NCI-H128 (cell line): ENCODE data around the gene GMPPA.

ENCODE experiments used
- DNase-seq: peaks from one replicate; lab custom pipeline; 2025; ENCODE audit not compliant: unreplicated experiment; lab: John Stamatoyannopoulos, UW

Gene GMPPA

DNA sequence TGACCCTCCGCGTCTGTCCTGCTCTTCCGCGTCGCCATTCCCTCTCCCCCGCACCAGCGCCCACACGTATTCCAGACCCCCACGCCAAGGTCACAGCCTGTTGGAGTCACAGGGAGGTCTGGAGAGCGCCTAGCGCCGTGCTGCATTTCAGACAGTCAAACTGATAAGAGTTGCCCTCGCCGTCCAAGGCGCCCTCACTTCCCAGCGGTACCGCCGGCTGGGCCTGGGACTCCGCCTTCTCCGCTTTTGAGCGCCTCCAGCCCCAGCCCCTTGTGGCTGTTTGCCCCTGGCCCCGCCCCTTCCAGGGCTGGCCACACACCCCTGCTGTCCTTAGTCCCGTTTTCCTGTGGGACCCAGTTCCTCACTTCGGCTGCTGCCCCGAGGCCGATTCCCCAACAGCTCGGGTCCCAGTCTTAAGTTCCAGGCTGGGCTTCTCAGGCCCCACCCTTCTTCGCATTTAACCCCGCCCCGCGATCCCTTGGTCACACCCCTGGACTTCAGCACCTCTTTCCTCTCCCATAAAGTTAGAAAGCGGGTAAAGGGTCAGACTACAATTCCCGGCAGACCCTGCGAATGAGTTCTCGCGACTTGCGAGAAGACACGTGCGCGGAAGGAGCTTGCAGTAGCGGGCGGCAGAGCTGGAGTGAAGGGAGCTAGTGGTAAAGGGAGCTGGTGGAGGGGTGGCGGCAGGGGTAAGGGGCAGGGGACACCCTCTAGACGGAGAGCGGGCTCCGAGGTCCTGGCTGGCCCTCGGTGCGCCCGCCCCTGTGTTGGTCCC is at the start of gene GMPPA:
Gene GMPPA (plus strand): TSS at position 612 of the 778 bp plus-strand sequence. CDS start 1,085 bp downstream, outside the sequence.
- peak; percentile 86 for DNase-seq

DNA sequence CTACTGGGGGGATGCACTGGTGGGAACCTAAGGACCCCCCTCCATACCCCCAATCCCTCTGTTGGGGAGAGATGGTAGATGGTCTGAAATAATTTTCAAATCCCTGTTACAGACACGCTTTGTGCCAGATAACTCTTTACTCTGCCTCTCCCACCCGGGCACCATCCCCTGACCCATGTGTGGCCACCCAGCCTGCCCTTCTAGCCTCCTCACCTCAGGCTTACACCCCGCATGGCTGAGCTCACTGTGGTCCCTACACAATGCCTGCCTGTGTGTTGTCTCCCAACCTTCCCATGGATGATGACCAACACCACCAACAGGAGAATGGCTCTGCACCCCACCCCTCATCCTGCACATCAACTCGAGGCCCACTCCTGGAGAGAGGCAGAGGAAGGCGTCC is 49.1 kb upstream of the GMPPA start:
- no peak for DNase-seq

DNA sequence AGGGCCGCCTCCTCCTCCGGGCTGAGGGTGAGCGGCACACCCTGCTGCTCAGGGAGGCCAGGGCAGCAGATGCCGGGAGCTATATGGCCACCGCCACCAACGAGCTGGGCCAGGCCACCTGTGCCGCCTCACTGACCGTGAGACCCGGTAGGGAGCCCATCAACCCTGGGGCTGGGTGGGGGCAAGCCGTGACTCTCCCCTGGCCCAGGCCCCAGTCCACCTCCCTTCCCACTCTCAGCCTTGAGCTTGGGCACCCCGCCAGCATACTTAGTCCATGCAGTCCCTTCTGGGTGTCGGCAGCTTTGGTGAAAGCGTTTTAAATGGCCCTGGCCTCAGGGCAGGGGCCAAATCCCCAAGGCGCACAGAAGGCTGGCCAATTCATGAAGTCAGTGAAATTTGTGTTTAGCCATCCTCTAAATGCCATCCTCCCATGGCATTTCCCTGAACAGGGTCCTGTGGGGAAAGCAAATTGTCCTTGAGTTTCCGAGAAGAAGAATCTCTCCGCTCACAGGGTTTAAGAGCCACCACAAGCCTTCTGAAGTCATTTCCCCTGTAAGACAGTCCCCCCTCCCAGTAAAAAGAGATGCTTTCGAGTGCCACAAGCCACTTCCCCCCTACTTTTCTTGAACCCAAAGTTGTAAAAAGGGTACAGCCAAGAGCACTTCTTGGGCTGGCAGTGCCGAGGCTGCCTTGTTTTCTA is 46.9 kb upstream of the GMPPA start:
- no peak for DNase-seq

DNA sequence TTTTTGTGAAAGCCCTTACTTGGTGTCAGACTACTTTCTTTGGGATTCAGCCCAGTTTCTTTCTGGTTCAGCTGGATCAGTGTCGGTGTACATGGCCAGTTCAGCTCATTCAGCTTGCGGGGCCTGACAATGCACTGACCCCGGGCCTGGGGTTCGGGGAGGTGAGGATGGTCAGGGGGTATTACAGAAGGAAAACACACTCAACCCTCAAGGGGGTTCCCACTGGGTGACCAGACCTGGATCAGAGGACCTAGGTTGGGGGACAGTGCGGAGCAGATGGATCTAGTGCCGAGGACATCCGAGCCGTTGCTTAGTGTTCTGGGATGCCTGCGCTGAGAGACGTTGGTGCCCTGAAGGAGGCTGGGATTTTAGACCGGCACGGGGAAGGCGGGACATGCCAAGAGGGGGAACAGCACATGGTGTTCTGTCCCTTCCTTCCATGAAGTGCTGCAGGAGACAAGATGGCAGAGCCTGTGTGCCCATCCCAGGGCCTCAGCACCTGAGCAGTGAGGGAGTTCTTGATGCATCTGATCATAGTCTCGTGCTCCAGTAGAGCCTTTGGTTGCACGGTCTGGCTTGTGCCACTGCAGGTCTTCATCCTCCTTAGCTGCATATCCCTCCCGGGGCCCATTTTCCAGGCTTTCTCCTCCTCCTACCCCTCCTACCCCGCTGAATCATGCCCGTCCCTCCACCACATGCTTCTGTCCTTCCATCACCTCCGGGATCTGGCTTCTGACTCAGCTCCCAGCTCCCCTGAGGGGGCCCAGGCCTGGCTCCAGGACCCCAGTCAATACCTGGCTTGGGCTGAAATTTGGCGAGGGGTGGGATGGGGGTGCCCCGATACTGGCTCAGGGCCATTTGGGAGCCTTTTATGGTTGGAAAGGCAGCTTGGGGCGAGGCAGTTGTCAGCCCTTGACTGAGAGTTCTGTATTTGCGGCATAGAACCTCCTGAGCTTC is 46.1 kb upstream of the GMPPA start:
- no peak for DNase-seq

DNA sequence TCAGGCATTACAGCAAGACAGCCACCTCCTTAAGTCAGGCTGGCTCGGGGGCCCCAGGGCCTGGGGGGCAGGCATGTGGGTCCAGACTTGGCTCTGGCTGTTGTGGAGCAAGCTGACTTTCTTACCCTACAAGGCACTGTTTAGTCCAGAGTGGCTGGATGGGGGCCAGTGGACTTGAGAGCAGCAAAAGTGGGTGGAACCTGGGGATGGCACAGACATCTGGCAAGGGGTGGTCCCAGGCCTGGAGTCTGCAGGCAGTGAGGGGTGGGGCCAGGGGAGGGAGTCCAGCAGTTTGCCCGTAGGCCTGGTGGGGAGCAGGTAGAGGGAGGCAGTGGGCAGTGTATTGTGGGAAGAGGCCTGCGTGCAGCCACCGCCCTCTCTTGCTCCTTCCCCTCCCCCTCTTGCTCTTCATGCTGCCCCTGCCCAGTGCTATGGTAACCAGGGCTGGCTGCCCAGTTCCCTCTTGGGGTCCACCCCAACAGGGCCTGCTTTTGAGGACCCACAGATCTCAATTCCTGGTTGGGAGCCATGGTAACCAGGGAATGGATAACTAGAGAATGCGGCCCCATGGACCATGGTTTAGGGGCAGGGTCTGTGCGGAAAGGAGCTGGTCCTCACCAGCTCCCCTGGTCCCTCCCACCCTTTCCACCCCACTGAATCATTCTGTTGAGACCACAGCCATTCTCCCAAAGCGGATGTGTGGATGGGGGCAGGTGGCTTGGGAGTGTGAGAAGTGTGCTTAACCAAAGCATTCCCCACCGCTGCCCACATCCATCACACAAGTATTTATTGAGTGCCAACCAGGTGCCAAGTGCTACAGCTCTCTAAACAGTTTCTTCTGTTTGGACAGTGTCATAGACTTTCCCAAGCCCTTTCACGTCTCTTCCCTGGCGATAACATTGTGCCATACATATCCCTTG is 44.8 kb upstream of the GMPPA start:
- DNase-seq: no peak

DNA sequence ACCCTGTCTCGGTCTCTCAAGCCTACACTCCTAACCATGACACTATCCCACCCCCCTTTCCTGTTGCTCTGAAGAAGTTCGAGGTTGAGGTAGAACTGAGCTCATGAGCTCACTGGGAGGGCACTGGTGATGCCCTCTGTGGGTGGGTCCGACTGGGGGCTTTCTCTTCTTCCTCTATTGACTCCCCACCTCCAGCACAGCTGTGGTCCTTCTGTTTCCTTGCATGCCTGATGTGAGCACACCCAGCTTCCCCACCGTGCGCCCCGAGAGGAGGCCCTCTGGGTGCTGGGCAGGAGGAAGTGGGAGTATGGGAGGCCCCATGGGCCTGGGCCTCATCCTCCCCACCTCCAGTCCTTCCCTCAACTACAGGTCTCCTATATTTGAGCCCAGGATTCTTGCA is 43.1 kb upstream of the GMPPA start:
- no peak for DNase-seq

DNA sequence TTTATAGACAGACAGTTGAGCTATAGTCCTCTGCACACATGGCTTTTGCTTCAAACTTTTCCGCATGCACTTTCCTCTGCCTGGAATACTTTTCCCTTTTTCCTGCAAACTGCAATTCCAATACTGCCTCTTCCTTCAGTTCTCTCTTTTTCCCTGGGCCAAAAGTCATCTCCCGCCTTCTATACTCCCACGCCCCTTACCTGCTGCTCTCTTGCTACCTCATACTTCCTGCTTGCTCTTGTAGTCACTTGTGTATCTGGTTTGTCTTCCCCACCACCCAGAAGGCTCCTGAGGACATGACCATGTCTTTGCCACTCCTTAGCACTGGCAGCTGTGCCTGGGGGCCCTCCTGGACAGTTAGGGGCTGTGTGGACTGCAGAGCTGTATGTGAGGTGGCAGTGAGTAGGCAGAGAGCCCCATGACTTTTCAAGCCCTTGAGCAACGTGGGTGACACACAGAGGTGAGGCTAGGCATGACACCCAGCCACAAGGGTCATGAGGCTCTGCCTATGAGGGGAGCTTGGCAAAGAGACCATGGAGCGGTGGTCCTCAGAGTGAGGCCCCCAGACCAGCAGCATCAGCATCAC is 40.8 kb upstream of the GMPPA start:
- no peak for DNase-seq

DNA sequence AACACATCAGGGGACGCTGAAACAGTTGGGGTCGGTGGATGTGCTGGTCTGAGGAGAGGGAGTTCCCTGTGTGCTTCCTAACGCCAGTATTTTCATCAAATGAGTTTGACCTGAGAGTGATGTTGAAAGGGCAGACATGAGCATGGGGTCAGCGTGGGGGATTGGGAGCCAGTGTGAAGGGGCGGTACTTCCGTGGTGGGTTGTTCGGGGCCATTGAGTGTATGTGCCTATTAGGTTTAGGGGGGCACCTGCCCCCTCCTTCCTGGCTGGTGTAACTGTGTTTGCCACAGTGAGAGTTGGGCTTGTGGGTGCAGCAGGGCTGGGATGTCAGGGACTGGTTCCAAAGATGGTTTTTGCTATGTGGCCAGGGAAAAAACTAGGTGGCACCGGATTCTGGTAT is 39.7 kb upstream of the GMPPA start:
- no peak for DNase-seq

DNA sequence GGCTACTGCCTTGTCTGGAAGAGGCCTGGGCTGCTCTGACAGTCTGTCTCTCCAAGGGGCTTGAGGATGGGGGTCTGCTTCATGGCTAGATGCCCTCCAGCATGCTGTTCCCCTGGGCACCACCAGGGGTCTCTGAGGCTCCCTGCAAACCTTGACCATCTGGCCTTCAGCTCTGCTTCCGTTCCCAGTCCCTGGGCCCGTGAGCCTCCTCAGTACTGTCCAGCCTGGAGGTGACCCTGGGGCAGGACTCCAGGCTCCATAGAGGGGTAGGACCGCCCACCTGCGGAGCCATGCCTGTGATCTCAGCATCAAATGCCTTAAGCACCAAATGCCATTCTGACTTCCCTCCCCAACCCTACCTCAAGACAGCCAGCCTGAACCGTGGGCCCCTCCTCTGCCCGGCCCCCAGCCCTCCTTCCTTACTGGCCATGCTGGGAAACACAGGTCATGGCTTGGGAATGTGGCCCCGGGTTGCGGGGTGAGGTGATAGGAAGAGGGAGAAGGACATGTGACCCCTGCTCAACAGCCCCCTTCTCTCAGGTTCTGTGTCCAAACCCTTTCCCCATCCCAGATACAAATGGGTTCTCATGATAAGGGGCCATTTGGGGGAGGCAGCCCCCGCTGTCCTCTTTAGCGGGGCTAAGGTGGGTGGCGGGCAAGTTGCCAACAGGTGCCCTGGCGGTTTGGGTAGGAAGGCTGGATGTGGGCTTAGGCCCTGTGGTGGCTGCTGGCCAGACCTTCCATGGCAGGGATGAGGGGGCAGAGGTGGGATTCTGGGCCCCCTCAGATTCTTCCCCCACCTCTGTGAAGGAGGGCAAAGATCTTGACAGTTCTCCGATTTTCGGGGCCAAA is 39.0 kb upstream of the GMPPA start:
- no peak for DNase-seq

DNA sequence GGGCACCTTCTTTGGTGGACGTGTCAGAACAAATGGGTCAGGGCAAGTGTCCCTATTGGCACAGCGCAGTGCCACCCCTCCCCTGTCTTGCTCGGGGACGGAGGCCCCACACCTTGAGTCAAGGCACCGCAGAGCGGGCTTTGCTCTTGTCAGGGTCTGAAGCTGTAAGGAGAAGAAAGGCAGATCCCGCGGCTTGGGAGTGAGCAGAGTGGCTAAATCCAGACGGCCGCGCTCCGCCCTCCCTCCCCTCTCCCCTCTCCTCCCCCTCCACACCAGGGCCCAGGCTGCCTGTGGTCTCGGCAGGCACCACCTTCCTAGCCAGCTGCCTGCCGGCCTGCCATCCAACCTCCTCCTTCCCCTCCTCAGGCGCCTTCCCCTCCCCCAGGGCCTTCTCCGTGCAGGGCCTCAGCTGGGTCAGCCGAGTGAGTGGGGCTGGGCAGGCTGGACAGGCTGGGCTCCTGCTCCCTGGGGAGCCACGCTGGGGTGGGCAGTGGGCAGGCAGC is 38.2 kb upstream of the GMPPA start:
- DNase-seq: no peak

DNA sequence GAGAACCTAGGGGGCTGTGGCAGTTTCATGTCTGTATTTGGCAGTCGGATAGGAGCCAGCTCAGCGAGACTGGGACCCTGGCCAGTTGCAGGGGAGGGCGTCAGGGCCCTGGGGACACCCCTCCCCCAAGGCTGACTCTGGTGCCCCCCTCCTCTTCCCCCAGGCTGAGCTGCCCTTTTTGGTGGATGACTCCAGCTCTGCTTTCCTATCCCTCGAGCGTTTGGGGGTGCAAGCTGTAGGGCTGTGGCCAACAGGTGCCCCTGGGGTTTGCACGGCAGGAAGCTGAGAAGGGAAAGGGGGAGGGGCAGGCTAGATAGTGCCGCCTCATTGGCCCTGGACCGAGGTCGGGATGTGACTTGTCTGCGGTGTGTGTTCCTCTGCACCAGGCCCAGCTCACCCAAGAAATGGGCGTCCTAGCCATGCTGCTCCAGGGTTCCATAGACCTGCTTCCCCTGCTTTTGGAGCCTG is 37.6 kb upstream of the GMPPA start:
- DNase-seq: no peak

DNA sequence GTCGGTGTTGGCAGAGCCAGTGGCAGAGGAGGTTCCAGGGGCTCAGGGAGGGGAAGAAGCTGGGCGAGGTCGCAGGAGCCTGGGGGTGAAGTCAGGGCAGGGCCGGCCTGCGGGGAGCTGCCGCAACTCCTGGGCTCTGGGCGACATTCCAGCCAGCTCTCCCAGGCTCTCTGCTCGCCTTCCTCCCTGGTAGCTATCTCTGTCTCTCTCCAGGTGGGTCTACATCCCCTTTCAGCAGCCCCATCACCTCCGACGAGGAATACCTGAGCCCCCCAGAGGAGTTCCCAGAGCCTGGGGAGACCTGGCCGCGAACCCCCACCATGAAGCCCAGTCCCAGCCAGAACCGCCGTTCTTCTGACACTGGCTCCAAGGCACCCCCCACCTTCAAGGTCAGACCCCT is 37.0 kb upstream of the GMPPA start:
- DNase-seq: no peak

DNA sequence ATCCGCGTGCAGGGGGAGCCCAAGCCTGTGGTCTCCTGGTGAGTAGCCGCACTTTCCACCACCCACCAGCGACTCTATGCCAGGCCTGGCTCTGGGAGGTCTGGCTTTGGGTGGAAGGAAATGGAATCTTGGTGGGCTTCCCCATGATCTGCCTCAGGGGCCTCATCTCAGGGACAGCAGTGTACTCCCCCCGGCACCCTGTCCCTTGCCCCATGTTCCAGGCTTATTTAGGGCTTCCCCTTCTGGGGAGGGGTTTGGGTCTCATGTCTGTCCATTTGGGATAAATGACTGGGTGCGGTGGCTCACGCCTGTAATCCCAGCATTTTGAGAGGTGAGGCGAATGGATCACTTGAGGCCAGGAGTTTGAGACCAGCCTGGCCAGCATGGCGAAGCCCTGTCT is 36.3 kb upstream of the GMPPA start:
- DNase-seq: no peak

DNA sequence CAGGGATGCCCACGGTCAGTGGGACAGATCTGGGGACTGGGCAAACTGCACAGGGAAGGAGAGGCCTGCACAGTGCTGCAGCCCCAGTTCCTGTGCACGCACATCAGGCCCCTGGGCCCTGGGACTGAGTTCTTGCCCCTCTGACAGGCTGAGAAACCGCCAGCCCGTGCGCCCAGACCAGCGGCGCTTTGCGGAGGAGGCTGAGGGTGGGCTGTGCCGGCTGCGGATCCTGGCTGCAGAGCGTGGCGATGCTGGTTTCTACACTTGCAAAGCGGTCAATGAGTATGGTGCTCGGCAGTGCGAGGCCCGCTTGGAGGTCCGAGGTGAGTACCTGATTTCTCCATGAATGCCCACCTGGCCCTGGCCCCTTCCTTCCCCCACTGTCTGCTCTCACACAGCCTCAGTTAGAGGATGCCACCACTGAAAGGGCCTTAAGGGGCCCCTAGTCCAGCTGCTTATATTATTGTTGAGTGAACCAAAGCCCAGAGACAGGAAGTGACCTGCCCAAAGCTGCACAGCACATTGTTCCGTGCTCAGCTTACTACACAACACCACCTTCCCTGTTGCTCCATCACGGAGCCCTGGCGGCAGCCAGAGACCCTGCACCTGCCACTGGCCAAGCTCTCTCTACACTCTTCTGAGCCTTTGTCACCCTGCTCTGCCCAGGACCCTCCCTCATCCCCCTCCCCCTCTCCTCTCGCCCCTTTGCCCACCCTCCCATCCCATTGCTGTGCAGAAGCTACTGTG is 34.2 kb upstream of the GMPPA start:
- DNase-seq: no peak

DNA sequence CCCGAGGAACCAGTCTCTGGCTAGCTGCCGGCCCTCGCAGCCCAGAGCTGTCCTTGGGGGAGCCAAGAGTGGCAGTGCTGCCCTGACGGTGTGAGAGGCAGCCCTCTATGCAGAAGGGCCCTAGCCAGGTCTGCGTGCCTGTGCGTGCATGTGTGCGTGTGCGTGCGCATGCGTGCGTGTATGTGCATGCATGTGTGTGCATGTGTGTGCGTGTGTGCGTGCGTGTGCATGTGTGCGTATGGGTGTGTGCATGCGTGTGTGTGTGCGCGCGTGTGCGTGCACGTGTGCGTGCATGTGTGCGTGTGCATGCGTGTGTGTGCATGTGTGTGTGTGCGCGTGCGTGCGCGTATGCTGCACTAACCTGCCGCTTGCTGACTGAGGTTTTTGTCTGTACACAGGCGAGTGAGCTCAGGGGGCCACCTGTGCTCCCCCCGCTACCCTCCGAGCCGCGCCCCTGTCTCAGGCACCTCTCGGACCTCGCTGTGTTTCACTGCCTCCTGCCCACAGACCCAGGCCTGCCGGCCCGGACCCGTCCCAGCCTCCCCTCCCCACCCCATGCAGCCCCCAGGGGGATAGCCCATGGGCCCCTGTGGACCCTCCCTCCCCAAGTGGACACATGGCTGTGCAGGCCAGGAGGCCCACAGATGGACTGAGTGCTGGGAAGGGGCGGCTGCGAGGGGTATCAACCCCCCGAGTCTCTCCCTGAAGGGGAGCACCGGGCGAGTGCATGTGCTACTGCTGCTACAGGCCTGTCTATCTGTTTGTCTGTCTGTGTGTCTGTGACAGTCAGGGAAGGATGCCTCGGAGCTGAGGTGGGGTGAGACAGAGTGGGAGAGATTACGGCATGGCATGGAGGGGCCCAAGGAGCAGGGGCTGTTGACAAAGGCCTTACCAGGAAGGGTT is 32.8 kb upstream of the GMPPA start:
- no peak for DNase-seq

DNA sequence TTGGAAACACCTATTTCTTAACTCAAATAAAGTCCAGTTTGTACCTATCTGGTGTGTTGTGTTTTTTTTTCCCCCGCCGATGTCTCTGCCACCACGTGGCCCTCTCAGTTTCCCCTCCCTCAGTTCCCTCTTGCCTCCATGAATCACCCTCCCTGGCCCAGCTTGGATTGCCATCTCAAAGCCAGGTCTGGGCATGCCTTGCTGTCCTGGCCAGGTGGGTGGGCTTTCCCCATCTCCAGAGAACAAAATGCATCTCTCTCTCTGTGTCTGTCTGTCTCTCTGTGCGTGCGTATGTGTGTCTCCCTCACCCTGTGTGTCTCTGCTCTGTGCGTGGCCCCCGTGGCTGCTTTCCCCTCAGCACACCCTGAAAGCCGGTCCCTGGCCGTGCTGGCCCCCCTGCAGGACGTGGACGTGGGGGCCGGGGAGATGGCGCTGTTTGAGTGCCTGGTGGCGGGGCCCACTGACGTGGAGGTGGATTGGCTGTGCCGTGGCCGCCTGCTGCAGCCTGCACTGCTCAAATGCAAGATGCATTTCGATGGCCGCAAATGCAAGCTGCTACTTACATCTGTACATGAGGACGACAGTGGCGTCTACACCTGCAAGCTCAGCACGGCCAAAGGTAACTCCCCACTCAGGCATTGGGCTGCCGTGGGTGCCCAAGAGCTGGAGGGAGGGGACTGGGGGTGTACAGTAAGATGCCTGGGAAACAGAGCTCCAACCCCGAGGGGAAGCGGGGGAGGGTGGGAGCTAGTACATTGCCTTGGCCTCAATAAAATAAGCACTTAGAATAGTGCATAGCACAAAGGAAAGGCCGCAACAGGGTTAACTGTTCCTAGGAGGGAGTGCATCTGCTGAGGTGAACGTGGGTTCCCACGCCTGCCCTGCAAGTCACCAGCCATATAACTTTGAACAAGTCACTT is 31.6 kb upstream of the GMPPA start:
- DNase-seq: no peak
